Esophagus muscularis mucosa (tissue), 3 donors: Measurements from ENCODE around the gene SFXN5.

Source experiments
- CTCF ChIP-seq, 3 experiments: fragments of 200-600 bp in 2 of 3; fragments of 450-650 bp in 1 of 3; sonication (generic) in 2 of 3; IDR thresholded peaks; one replicate each; pipeline ENCODE4 v1.5.1; 2017 to 2019; ENCODE audit warnings: antibody characterized with exemption in 3 of 3, mild to moderate bottlenecking in 2 of 3, moderate library complexity in 1 of 3
- POLR2A ChIP-seq: fragments of 450-650 bp; IDR thresholded peaks from one replicate; pipeline ENCODE4 v1.6.1; 2017; ENCODE audit warnings: antibody characterized with exemption, moderate library complexity, mild to moderate bottlenecking, low read depth

DNA sequence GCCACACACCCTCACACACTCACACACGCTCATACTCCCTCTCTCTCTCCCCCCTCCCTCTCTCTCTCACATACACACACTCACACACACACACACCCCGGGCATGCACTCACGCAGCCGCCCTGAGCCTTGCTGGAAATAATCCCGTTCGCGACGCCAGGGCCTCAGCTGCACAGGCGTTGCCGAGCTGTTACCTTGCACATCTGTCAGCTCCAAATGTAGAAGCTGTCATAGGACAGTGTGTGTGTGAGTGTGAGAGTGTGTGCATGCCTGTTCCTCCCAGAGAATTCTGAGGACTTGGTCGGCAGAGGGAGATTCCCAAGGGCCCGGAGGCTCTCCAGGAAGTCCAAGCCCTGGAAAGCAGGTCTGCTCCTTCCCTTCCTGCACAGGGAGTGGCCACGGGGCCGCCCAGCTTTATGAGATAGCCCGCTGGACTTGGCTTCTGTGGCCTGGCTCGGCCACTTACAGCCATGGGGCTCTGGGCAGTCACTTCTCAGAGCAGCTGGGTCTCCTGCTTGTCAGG, 175.7 kb downstream of the SFXN5 start:
- no peak for TF ChIP-seq POLR2A
- no peak for TF ChIP-seq CTCF (IDR thresholded peaks at IDR 0.05)
